HT-29 (cell line): ENCODE measurements around the gene PKD1L1. TPM values are rescaled to one million over a fixed set of nuclear protein-coding genes. Genes with fewer than 3 reads are reported as not detected.

Source experiments
- DNase-seq: peaks from one replicate; pipeline ENCODE4 v3.0.0-alpha.2; 2015; ENCODE audit warnings: low spot score
- total RNA-seq: library from RNA; depleted of rRNA; stranded (reverse); fragments of >200 nt; shearing (Covaris generic); gene quantifications from 2 replicates; pipeline ENCODE4 v1.2.3, GENCODE V29; 2014

PKD1L1 gene
- total RNA-seq, 1 experiment from 2014 or later = not detected

GRCh38 chr7:47875998-47876744, 72.1 kb downstream of the PKD1L1 start:
- DNase-seq = no peak

GRCh38 chr7:47875406-47875805, 72.9 kb downstream of the PKD1L1 start:
- no peak for DNase-seq

GRCh38 chr7:47873762-47874161, 74.5 kb downstream of the PKD1L1 start:
- no peak for DNase-seq

- DNase-seq = no peak
These were observed 81.0 kb downstream of the PKD1L1 start for GRCh38 chr7:47867286-47867685.

GRCh38 chr7:47866120-47866519, 82.1 kb downstream of the PKD1L1 start:
- no peak for DNase-seq

- peak; percentile 8 for DNase-seq
These were observed 95.7 kb downstream of the PKD1L1 start for GRCh38 chr7:47852330-47853245.

GRCh38 chr7:47847207-47847606, 101.1 kb downstream of the PKD1L1 start:
- no peak for DNase-seq

GRCh38 chr7:47846138-47846836, 102.0 kb downstream of the PKD1L1 start:
- peak; percentile 49 for DNase-seq

- no peak for DNase-seq
These were observed 104.0 kb downstream of the PKD1L1 start for GRCh38 chr7:47844311-47844710.

- no peak for DNase-seq
These were observed 105.0 kb downstream of the PKD1L1 start for GRCh38 chr7:47843291-47843690.

- DNase-seq = no peak
These were observed 108.9 kb downstream of the PKD1L1 start for GRCh38 chr7:47839381-47839780.

GRCh38 chr7:47837826-47838225, 110.4 kb downstream of the PKD1L1 start:
- DNase-seq = no peak

- DNase-seq = no peak
These were observed 111.6 kb downstream of the PKD1L1 start for GRCh38 chr7:47836503-47837202.

- DNase-seq = no peak
These were observed 112.2 kb downstream of the PKD1L1 start for GRCh38 chr7:47836080-47836479.

- no peak for DNase-seq
These were observed 115.1 kb downstream of the PKD1L1 start for GRCh38 chr7:47833211-47833610.

GRCh38 chr7:47832105-47832715, 116.1 kb downstream of the PKD1L1 start:
- no peak for DNase-seq

- DNase-seq = no peak
These were observed 118.3 kb downstream of the PKD1L1 start for GRCh38 chr7:47830015-47830414.

- no peak for DNase-seq
These were observed 120.4 kb downstream of the PKD1L1 start for GRCh38 chr7:47827871-47828270.

GRCh38 chr7:47827351-47827756, 120.9 kb downstream of the PKD1L1 start:
- DNase-seq = no peak

GRCh38 chr7:47826754-47827153, 121.5 kb downstream of the PKD1L1 start:
- DNase-seq = no peak

GRCh38 chr7:47819607-47819920, 128.7 kb downstream of the PKD1L1 start:
- no peak for DNase-seq
